Measurements from ENCODE around the gene RPEL1. TPM values are rescaled to one million over a fixed set of nuclear protein-coding genes. Genes with fewer than 3 reads are reported as not detected.

RPEL1 gene
- total RNA-seq, 1 experiment from 2014 or later: 0.10 TPM

- DNase-seq (ENCODE audit: low read depth, low spot score): no peak
- ChIA-PET RAD21 (ENCODE audit: low non-redundant PET in 1 of 2, low total read pairs in 2 of 2, uncharacterized antibody in 2 of 2, unreplicated experiment in 2 of 2) (no interaction called here), POLR2A (no interaction called here), CTCF (interaction anchor here (1.6 kb wide), 1 partner anchor 36 kb away, joined by 6 read pairs; no protein-coding TSS in a partner anchor)
- TF ChIP-seq SP1 (IDR thresholded peaks at IDR 0.05; ENCODE audit: low read depth) (no peak), POLR2AphosphoS5 (IDR thresholded peaks at IDR 0.05; ENCODE audit: low read depth, low read length) (no peak), YY1 (IDR thresholded peaks at IDR 0.05; ENCODE audit: extremely low read depth, insufficient replicate concordance, low read depth, low read length) (no peak), SIN3A (IDR thresholded peaks at IDR 0.05; ENCODE audit: low read depth) (no peak), ATF3 (IDR thresholded peaks at IDR 0.05) (no peak), REST (IDR thresholded peaks at IDR 0.05; ENCODE audit: low read depth) (no peak)
- Histone ChIP-seq H3K4me1 (ENCODE audit: control insufficient read depth in 1 of 2, insufficient read depth in 2 of 2, low read length in 2 of 2) (no peaks in the 10 kb centered on the region), H3K4me3 (replicated peaks in 1 of 2; ENCODE audit: low read depth in 1 of 2, low read length in 2 of 2) (no peak overlapping the region), H3K9me2 (ENCODE audit: insufficient read depth) (no peaks in the 10 kb centered on the region), H3K79me2 (ENCODE audit: insufficient read depth, low read length) (no peaks in the 10 kb centered on the region), H3K36me3 (ENCODE audit: control insufficient read depth in 1 of 2, insufficient read depth in 2 of 2, low read length in 2 of 2) (no peaks in the 10 kb centered on the region), H3K9me3 (ENCODE audit: control insufficient read depth in 1 of 2, insufficient read depth in 1 of 2, low read depth in 1 of 2, low read length in 2 of 2) (no peaks in the 10 kb centered on the region), H4K20me1 (ENCODE audit: insufficient read depth) (no peaks in the 10 kb centered on the region), H3K27ac (ENCODE audit: low read depth, low read length) (no peak overlapping the region), H3K4me2 (ENCODE audit: low read length) (no peak overlapping the region), H3K9ac (ENCODE audit: low read length) (no peak overlapping the region), H2AFZ (ENCODE audit: low read depth, low read length, poor library complexity, severe bottlenecking) (no peak overlapping the region), H3K27me3 (ENCODE audit: insufficient read depth, low read length) (peaks cover 42% of the 10 kb centered on the region)
- intact Hi-C loops (cut with micrococcal nuclease): no loop called here
- no TSS peak for BruUV-seq (replicated peaks)
- no peak for ATAC-seq
Measured at GRCh38 chr10:103280506-103280905, 34.8 kb downstream of the RPEL1 start.

- Histone ChIP-seq H4K20me1 (ENCODE audit: insufficient read depth) (no peaks in the 10 kb centered on the region), H3K79me2 (ENCODE audit: insufficient read depth, low read length) (no peaks in the 10 kb centered on the region), H3K9ac (ENCODE audit: low read length) (no peak overlapping the region), H2AFZ (ENCODE audit: low read depth, low read length, poor library complexity, severe bottlenecking) (no peak overlapping the region), H3K36me3 (ENCODE audit: control insufficient read depth in 1 of 2, insufficient read depth in 2 of 2, low read length in 2 of 2) (no peaks in the 10 kb centered on the region), H3K4me1 (ENCODE audit: control insufficient read depth in 1 of 2, insufficient read depth in 2 of 2, low read length in 2 of 2) (no peaks in the 10 kb centered on the region), H3K27ac (ENCODE audit: low read depth, low read length) (no peak overlapping the region), H3K27me3 (ENCODE audit: insufficient read depth, low read length) (peaks cover 47% of the 10 kb centered on the region), H3K9me3 (ENCODE audit: control insufficient read depth in 1 of 2, insufficient read depth in 1 of 2, low read depth in 1 of 2, low read length in 2 of 2) (no peaks in the 10 kb centered on the region), H3K4me3 (replicated peaks in 1 of 2; ENCODE audit: low read depth in 1 of 2, low read length in 2 of 2) (no peak overlapping the region), H3K9me2 (ENCODE audit: insufficient read depth) (no peaks in the 10 kb centered on the region), H3K4me2 (ENCODE audit: low read length) (no peak overlapping the region)
- CTCF ChIA-PET: no interaction called here
- ATAC-seq: no peak
- POLR2A ChIA-PET: no interaction called here
- BruUV-seq (replicated peaks): no TSS peak
- intact Hi-C loops (cut with micrococcal nuclease): loop anchor here (2.0 kb wide), 1 partner anchor 17 kb away; no protein-coding TSS in a partner anchor
- no peak for DNase-seq (ENCODE audit: low read depth, low spot score)
- TF ChIP-seq ELF1 (IDR thresholded peaks at IDR 0.05; ENCODE audit: borderline replicate concordance, low read depth) (no peak), CEBPB (IDR thresholded peaks at IDR 0.05; ENCODE audit: low read depth) (no peak), POLR2A (IDR thresholded peaks at IDR 0.05; ENCODE audit: borderline replicate concordance, extremely low read depth, insufficient read depth, insufficient read length) (no peak), MAX (IDR thresholded peaks at IDR 0.05) (no peak), REST (IDR thresholded peaks at IDR 0.05; ENCODE audit: low read depth) (no peak), TCF7L2 (IDR thresholded peaks at IDR 0.05; ENCODE audit: borderline replicate concordance, extremely low read depth, insufficient read depth, insufficient read length) (peak; percentile 72)
- RAD21 ChIA-PET (ENCODE audit: low non-redundant PET in 1 of 2, low total read pairs in 2 of 2, uncharacterized antibody in 2 of 2, unreplicated experiment in 2 of 2): no interaction called here
Measured at GRCh38 chr10:103281753-103282152, 36.1 kb downstream of the RPEL1 start.

All from HCT116 (cell line).